ENCODE results near the gene CABLES2.

Gene CABLES2

GRCh38 chr20:62342910-62343309, 64.2 kb downstream of the CABLES2 start:
- no peak overlapping the region for H3K4me3 ChIP-seq
- no peak overlapping the region for H3K27ac ChIP-seq

GRCh38 chr20:62339647-62340062, 67.4 kb downstream of the CABLES2 start:
- Histone ChIP-seq H3K4me3 (no peak overlapping the region), H3K27ac (peak overlapping the region in 1 of 21 experiments; percentile 10)

Measured in skin epidermis (tissue), 12 donors.